SH-SY5Y (cell line): ENCODE results near the gene TPT1.

Source experiments
- GATA2 ChIP-seq: IDR thresholded peaks from 2 replicates; pipeline ENCODE4 v1.6.1; 2011; ENCODE audit warnings: mild to moderate bottlenecking, low read depth, low read length
- GATA3 ChIP-seq: IDR thresholded peaks from 2 replicates; pipeline ENCODE4 v1.6.1; 2011; ENCODE audit warnings: low read depth, mild to moderate bottlenecking, low read length, moderate library complexity

The TPT1 gene

DNA sequence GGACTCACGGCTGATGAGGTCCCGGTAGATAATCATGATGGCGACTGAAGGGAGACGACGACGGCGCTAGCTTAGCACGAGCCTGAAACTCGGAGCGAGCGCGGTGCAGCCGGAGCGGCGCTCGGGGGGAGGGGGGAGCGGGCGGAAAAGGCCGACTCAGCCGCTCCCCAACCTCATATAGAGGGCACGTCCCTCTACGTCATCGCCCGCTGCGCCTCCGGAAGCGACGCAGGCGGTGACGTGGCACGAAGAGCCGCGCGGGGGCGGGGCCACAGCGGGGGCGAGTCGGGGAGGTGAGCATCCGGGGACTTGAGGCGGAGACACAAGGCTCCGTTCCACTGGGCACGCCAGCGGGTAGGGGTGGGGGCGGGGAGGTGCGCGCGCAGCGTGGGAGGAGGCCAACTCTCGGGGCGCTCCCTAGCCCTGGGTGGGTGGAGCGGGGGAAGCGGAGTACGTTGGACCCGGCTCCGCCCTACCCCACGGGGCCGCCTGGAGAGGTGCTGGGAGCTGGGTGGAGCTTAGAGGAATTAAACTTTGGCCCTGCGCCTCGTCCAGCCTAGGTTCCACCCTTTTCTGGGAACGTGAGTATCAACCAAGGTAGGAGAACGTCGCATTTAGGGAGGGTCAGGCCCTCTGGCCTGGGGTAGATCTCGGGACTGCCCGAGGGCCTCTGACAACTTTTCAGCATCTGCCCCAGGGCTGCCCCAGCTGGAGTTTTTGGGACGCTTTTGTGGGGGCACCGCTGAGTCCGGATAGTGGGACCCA is at the start of gene TPT1:
TPT1 (minus strand) TSS at position 150 of the 765 bp plus-strand sequence; CDS start at position 36, 114 bp downstream.
- TF ChIP-seq GATA2 (no peak), GATA3 (no peak)

DNA sequence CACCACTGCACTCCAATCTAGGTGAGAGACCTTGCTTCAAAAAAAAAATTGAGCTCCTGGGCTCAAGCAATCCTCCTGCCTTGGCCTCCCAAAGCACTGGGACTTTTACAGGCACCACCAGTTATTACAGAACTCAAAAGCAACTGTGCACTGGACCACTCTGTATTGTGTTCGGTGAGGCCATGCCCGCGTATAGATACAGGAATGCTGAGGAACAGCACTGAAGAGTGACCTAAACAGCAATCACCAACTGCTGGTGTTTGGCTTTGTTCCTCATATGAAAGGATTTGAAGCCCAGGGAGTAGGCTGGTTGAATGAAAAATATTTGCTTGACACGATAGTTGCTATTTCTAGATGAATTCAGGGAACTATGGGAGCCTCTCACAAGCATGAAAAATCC is 47.7 kb upstream of the TPT1 start:
- TF ChIP-seq GATA3 (no peak), GATA2 (no peak)

DNA sequence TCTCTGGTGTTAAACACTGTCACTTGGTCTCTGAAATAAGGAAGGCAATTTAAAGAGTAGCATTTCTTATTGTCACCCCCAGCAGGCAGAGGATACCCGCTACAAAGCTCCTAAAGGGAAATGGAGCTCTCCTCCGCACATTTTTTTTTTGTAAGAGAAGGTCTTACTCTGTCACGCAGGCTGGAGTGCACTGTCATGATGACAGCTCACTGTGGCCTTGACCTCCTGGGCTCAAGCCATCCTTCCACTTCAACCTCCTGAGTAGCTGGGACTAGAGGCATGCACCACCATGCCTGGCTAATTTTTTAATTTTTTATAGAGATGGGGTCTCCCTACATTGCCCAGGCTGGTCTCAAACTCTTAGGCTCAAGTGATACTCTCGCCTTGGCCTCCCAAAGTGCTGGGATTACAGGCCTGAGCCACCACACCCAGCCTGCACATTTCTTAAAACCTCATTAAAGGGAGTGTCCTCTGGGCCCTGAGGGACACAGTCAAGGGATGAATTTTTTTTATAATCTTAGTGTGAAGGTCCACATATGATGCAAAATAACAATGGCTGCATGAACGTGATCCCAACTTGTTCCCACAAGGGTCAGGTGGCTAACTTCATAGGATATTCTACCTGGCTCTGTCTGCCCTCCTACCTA is 45.0 kb upstream of the TPT1 start:
- TF ChIP-seq GATA2 (no peak), GATA3 (no peak)

DNA sequence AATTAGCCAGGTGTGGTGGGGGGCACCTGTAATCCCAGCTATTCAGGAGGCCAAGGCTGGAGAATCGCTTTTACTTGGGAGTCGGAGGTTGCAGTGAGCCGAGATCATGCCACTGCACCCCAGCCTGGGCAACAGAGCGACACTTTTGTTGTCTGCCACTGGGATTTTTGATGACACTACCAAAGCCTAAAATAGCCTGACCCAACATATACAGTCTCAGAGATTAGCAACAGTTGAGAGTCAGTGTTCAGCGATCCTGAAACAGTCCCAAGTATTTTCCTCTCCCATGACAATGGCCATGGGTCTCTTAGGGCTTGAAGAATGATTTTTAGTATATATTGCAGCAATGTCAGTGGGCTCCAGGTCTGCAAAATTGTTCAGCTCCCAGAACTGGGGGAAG is 44.3 kb upstream of the TPT1 start:
- no peak for TF ChIP-seq GATA3
- no peak for TF ChIP-seq GATA2

DNA sequence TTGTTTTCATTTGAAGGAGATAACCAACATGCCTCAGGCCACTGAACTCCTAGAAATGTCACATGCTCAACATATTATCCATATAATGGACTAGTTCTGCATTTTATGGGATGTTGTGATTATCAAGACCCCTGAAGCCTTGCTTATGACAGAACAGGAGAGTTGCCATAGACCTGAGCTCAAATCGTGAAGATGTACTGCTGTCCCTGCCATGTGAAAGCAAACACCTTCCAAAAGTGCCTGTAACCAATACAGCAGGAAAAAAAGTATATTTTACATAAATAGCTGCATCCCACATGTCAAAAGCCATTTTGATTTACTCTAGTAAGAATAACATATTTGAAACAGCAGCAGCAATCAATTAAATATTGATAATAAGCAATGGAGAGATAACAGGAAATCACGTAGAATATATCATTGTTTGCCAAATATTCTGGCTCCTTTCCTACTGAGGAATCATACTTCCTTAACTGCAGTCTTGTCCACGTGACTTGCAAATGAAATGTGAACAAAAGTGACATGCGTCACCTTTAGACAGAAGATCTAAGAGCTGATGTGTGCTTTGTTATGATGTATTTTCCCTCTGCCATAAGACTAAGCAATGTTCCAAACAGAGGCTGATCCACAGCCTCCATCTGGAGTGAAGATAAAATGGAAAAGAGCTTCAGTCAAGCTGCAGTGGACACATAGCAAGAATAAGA is 43.6 kb upstream of the TPT1 start:
- no peak for TF ChIP-seq GATA2
- TF ChIP-seq GATA3 = no peak

DNA sequence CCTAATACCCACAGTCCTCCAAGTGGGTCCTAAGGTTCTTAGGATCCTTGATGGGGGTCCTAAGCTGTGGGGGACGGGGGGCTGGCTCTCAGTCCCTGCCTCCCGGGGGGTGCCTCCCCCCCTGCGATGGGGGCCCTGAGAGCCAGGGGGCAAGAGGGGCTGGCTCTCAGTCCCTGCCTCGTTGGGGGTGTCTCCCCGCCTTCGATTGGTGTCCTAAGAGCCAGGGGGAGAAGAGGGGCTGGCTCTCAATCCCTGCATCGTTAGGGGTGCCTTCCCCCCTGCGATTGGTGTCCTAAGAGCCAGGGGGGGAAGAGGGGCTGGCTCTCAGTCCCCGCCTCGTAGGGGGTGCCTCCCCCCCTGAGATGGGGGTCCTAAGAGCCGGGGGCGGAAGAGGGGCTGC is 40.2 kb upstream of the TPT1 start:
- TF ChIP-seq GATA2 (no peak), GATA3 (no peak)

DNA sequence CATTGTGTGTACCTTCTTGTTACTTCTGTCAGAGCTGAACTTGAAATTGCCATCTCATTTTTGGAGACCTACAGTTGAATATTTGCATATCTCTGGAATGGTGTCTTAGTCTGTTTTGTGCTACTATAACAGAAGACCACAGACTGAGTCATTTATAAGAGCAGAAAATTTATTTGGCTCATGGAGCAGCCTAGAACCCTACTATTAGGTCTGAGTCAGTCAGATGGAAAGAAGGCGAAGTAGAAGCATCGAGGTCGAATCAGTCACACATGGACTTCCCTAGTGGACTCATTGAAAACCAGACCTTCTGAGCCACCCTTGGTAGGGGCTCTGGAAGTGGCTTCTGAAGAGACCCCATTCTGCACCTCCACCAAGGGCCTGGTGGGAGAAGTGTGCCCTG is 33.9 kb upstream of the TPT1 start:
- no peak for TF ChIP-seq GATA2
- no peak for TF ChIP-seq GATA3

DNA sequence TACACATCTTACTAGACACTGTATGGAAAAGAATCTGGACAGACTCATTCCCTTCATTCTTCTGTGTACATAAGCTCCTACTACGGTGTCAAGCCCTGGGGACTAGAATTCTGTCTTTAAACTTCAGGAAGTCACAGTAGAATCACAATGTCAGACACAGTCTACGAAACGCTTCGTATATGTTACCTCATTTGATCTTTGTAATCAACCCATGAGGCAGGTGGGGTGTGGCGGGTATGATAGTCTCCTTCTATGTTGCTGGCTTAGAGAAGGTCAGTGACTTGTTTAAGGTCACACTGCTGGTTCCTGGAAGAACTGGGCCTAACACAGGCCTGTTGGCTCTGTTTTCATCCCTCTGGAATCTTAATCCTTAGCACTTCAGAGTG is 32.2 kb upstream of the TPT1 start:
- no peak for TF ChIP-seq GATA3
- no peak for TF ChIP-seq GATA2

DNA sequence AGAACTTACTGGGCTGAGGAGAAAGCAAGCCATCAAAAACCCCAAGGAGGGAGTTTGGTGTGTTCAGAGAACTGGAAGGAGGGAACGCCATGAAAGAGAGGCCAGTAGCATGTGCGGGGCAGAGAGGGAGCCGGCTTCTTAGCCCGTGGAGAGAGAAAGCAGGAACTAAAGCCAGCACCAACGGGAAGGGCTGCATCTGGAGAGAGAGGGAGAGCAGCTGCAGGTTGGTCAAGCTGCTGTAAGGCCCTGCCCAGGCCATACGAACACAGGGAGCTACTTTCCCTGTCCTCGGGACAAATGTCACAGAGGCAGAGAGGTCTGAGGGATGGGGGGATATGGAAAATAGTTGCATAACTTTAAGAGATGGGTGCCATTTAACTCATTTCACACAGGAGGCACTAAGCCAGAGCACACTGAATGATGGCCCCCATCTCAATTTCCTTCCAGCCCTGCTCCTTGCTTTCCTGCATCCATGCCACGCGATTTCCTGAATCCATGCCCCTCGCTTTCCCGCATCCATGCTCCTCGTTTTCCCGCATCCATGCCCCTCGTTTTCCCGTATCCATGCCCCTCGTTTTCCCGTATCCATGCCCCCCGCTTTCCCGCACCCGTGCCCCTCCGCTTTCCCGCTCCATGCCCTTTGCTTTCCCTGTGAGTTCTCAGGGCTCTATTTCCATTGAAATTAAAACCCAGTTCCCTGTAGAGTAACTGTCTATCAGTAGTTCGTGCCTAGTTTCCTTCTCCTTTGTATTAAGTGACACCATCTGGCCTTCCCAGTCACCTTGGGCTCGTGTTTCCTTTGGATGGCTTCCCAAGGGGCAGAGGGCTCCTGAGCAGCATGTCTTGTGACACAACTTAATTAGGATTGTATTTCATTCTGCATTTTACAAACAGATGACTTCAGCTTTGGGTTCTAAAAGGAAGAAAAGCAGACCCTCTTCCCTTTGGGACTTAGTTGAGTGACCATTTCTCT is 31.5 kb upstream of the TPT1 start:
- TF ChIP-seq GATA2 (no peak), GATA3 (no peak)

DNA sequence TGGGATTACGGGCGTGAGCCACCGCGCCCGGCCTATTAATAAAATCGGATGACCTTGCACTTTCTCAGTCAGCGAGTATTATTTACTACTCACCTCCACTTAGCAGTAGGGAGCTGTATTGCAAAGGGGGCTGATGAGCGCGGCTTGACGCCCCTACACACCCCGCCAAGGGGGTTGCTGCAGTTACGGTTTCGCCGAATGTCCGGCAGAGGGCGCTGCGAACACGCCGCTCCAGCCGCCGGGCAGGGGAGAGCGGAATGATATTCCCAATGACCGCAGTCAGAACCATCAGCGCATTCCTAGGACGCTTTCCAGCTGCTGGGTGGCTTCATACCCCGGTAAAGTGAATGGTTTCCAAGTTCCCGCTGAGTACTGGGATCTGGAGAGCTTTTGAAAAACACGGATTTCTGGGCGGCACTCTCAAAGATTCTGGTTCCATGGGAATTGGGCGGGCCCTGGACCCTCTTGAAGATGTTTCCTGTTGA is 30.0 kb upstream of the TPT1 start:
- TF ChIP-seq GATA2 = no peak
- TF ChIP-seq GATA3 = no peak

DNA sequence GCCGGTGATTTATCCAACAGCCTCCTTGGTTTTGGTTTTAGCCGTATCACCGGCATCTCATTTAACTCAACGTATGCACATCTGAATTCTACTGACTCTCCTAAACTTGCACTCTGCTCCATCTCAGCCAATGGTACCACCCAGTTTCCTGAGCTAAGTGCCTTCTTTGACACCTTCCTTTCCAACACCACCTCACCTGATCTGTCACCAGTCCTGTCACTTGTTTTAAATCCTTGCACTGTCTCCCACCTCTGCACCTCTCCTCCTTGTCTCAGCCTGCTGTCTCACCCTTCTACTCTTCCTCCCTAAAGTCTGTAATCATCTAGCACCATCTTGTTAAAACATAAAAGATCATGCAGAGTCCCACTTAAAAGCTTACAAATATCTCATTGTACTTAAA is 28.1 kb upstream of the TPT1 start:
- no peak for TF ChIP-seq GATA3
- TF ChIP-seq GATA2 = no peak

DNA sequence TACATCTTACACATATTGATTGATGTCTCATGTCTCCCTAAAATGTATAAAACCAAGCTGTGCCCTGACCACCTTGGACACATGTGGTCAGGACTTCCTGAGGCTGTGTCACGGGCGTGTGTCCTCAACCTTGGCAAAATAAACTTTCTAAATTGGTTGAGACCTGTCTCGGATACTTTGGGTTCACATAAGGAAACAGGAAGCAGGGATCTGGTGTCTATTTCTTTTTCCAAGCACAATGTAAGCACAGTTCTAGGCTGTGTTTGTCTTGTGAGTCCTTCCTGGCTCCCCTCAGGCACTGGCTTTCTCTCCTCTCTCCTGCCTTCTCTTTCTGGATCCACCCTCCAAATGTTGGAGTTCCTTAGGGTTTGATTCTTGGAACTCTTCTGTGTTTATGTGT is 27.6 kb upstream of the TPT1 start:
- no peak for TF ChIP-seq GATA3
- TF ChIP-seq GATA2 = no peak

DNA sequence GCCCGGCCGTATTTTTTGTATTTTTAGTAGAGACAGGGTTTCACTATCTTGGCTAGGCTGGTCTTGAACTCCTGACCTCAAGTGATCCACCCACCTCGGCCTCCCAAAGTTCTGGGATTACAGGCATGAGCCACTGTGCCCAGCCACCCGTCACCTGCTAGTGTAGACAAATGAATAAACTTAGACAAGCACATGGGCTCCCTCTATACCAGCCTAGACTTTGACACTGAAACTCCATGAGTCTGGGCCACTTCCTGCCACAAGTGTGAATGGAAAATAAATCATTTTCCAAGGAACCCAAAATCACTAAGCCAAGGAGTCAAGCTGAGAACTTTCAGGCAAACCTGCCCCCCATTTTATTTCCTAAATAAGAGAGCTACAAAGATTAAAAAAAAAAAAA is 27.0 kb upstream of the TPT1 start:
- no peak for TF ChIP-seq GATA3
- no peak for TF ChIP-seq GATA2

DNA sequence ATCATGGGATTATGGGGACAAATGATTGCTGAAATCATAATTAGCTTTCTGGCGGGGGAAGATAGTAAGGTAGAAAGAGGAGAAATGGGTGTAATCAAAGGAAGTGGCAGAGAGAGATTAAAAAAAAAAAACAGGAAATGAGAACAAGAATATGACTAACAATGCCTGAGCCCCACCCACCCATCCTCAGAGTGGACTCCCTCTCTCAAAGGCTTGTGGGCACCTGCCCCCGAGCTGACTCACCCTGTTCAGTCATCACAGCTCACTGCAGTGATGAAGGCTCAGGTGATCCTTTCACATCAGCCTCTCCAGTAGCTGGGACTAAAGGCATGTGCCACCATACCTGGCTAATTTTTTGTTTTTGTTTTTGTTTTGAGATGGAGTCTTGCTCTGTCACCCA is 26.4 kb upstream of the TPT1 start:
- TF ChIP-seq GATA2 = no peak
- no peak for TF ChIP-seq GATA3

DNA sequence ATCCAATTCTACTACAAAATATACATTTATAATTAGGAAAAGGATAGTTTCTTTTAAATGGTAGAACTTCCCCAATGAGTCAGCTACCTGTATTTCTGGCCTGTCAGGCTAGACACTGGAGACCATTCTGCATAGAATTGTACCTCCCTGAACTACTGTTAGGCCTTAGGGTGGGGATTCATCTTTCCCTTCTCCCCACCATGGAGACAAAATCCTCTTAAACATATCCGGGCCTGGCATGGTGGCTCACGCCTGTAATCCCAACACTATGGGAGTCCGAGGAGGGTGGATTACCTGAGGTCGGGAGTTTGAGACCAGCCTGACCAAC is 24.5 kb upstream of the TPT1 start:
- TF ChIP-seq GATA2 (no peak), GATA3 (no peak)
